DMS53 (cell line): ENCODE measurements around the gene ACADM.
A peak's percentile ranks its signal among the peaks of the same experiment; 100 is the strongest.
"Not testable (repeated sequence)": the region's sequence is repeated elsewhere in the genome, so short reads cannot be mapped to it uniquely, and the experiment has no call there.

Experiments
- DNase-seq: peaks from one replicate; lab custom pipeline; 2025; lab: John Stamatoyannopoulos, UW

ACADM gene

DNA sequence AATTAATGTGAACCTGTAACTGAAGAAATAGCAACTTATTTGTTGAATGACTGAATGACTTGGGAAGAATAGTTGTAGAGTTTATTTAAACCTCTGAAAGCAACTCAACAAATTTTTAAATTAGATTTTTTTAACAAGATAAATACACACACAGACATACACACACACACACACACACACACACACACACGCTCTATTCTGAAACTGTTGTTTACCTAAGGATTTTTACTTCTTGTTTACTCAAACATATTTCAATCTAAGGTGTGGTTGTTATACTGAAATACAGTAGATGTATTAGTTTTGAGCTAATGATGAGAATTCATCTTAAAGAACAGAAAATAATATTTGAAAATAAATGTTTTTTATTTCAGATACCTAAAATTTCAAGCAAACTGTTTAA is 11.5 kb downstream of the ACADM start:
- DNase-seq, result peak; percentile 54

DNA sequence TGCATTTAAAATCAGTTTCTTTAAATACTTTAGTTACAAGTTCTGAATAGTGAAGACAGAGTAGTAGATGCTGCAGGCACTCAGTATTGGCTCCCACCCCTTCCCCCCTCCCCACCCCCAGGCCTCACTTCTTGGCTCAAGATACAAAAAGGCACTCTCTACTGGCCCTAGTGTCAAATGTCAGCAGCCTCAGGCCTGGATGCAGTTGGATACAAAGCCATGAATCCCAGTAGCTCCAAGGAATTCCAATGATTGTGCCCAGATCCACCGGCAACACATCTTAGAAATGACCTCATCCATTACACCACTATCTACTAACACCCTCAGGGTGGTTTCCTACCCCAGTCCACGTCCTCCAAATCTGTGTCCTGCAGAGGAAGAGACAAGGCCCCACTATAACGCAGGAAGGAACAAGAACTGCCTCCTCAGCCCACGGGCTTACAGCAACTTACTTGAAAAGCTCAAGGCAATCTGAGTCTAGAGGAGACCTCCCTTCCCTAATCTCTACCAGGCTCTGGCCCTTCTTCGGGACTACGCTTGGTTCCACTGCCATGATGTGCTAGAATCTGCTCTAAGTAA is 17.6 kb downstream of the ACADM start:
- no peak for DNase-seq

DNA sequence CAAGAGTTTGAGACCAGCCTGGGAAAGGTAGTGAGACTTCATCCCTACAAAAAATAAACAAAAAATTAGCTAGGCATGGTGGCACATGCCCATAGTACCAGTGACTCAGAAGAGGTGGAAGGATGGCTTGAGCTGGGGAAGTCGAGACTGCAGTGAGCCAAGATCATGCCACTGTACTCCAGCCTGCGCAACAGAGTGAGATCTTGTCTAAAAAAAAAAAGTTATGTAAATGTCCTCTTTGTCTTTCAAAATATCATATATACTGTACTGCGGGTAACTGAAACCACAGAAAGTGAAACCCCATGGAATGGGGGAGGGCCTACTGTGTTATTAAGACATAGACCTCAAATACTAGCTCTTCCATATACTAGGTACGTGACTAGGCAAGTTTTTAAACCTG is 20.8 kb downstream of the ACADM start:
- DNase-seq, result no peak

DNA sequence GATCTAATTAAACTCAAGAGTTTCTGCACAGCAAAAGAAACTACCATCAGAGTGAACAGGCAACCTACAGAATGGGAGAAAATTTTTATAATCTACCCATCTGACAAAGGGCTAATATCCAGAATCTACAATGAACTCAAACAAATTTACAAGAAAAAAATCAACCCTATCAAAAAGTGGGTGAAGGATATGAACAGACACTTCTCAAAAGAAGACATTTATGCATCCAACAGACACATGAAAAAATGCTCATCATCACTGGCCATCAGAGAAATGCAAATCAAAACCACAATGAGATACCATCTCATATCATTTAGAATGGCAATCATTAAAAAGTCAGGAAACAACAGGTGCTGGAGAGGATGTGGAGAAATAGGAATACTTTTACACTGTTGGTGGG is 32.7 kb downstream of the ACADM start:
- not testable (repeated sequence) for DNase-seq

DNA sequence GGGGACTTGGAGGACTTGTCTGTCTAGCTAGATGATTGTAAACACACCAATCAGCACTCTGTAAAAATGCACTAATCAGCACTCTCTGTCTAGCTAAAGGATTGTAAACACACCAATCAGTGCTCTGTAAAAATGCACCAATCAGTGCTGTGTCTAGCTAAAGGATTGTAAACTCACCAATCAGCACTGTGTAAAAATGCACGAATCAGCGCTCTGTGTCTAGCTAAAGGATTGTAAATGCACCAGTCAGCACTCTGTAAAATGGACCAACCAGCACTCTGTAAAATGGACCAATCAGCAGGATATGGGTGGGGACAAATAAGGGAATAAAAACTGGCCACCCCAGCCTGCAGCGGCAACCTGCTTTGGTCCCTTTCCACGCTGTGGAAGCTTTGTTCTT is 34.0 kb downstream of the ACADM start:
- not testable (repeated sequence) for DNase-seq

DNA sequence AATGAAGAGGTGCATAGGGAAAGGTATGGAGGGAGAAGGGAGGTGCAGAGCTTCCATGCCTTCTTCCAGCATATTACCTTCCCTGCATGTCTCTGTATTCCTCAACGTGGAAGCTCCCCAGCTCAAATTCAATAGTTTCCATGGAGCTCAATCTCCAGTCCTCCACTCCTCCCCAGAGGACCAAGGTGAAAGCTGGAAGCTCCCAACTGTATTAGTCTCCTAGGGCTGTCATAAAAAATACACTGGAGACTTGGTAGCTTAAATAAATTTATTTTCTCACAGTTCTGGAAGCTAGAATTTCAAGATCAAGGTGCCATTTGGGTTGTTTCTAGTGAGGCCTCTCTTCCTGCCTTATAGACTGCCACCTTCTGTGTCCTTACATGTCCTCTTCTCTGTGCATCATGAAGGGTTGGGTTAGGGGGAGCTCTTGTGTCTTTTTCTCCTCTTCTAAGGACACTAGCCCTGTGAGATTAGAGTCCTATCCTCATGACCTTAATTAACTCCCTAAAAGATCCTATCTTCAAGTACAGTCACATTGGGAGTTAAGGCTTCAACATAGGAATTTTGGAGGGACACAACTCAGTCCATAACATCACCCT is 39.6 kb downstream of the ACADM start:
- no peak for DNase-seq

DNA sequence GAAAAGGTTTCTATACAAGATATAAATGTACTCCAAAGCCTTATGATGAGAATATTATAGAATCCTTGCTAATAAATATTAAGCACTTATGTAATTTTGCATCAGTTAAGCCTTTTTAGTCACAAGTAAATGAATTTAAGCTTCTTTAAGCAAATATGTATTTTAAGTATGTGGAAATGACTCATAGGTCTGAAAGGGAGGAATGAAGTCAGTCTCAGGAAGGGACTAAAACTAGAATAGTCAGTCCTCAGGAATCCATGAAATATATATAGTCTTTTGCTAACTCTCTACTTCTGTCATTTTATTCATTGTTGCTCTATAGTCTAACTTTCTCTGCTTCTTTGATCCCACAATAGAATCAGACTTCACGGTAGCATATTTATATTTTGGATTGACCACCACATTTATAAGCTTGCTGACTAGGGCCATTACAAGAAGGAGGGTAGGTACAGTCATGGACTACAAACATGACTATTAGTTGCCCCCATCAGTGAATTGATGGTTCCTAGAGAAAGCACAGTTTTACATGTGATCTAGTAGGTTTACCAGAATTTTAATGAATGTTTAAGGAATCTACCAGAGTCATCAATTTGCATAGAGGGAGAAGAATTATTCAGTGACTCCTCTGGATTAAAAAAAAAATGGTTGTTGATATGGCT is 41.3 kb downstream of the ACADM start:
- peak; percentile 47 for DNase-seq

DNA sequence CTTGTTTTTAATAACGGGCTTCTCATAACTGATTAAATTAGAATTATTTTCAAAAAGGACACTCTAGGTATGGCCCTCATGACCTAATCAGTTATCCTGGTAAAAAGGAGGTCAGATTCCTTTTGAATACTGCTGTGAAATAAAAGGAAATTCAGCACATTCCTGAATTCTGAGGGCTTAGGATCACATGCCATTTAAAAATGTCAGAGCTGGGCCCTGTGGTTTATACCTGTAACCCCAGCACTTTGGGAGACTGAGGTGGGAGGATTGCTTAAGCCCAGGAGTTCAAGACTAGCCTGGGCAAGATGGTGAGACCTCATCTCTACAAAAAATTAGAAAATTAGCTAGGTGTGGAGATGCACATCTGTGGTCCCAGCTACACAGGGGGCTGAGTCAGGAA is 43.5 kb downstream of the ACADM start:
- DNase-seq, result no peak

DNA sequence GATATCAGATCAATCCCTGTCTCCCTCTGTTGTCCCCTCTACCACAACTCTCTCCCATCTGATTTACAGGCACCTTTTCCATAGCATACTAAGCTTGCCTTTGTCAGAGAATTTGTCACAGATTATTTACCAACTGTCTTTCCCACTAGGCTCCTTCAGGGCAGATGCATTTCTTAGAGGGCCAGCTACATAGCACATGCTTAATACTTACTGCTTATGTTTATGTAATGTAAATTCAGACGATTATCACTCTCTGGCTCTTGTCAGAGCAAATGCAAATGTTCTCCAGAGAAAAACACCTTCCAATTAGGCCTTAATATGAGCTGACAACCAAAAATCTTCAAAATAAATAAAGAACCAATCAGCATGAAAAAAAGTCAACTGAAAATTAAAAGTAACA is 46.3 kb downstream of the ACADM start:
- DNase-seq, result no peak

DNA sequence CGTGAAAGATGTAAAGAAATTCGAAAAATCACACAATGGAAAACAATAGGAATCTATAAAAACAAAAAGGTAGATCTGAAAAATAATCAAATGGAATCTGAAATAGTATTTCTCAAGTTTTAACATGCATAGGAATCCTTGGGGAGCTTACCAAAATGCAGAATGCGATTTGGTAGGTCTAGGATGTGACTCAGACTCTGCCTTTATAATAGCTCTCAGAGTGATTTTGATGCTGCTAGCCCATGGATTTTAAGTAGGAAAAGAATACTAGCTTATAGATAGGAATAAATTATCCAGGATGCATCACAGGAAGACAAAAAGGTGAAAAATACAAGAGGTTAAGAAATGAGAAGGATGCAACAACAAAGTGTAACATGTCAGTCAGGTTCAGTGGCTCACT is 47.5 kb downstream of the ACADM start:
- DNase-seq, result no peak

DNA sequence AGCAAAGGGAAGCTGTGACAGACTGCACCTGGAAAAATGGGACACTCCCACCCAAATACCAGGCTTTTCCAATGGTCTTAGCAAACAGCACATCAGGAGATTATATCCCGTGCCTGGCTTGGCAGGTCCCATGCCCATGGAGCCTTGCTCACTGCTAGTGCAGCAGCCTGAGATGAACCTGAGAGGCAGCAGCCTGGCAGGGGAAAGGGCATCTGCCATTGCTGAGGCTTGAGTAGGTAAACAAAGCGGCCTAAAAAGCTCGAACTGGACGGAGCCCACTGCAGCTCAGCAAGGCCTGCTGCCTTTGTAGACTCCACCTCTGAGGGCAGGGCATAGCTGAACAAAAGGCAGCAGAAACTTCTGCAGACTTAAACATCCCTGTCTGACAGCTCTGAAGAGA is 53.3 kb downstream of the ACADM start:
- DNase-seq, result not testable (repeated sequence)

DNA sequence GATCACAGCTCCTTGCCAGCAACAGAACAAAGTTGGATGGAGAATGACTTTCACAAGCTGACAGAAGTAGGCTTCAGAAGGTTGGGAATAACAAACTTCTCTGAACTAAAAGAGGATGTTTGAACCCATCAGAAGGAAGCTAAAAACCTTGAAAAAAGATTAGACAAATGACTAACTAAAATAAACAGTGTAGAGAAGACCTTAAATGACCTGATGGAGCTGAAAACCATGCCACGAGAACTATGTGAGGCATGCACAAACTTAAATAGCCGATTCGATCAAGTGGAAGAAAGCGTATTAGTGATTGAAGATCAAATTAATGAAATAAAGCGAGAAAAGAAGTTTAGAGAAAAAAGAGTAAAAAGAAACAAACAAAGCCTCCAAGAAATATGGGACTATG is 54.2 kb downstream of the ACADM start:
- not testable (repeated sequence) for DNase-seq

DNA sequence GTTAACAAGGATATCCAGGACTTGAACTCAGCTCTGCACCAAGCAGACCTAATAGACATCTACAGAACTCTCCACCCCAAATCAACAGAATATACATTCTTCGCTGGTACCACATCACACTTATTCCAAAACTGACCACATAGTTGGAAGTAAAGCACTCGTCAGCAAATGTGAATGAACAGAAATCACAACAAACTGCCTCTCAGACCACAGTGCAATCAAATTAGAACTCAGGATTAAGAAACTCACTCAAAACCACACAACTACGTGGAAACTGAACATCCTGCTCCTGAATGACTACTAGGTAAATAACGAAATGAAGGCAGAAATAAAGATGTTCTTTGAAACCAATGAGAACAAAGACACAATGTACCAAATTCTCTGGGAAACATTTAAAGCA is 55.7 kb downstream of the ACADM start:
- DNase-seq, result not testable (repeated sequence)

DNA sequence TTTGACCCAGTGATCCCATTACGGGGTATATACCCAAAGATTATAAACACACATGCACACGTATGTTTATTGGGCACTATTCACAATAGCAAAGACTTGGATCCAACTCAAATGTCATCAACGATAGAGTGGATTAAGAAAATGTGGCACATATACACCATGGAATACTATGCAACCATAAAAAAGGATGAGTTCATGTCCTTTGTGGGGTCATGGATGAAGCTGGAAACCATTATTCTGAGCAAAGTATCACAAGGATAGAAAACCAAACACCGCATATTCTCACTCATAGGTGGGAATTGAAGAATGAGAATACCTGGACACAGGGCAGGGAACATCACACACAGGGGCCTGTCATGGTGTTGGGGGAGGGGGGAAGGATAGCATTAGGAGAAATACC is 59.4 kb downstream of the ACADM start:
- DNase-seq, result not testable (repeated sequence)

DNA sequence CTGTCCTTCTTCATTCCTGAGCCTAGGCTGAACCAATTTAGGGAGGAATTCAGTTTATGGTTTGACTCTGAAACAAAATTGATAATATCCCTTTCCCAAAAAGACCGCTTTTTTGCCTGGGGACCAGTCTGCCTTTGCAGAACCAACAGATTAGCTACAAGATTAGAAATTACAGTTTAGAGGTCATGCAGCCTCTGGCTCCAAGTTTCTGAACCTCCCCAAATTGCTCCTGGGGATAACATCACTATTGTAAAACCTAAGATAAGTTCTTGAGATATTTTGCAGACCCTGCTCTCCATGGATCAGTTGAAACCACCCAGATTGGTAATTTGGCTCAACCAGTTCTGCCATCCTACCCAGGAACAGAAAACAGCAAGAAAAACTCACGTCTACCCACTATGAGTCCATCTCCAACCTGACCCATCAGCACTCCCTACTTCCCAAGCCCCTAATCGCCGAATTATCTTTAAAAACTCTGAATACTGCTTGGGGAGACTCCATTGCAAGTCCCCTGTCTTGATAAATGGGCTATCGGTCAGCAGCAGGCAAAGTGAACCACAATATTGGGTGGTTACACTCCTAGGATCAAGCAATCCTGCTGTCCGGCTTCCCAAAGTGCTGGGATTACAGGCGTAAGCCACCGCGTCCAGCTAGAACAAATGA is 60.9 kb downstream of the ACADM start:
- DNase-seq, result no peak

DNA sequence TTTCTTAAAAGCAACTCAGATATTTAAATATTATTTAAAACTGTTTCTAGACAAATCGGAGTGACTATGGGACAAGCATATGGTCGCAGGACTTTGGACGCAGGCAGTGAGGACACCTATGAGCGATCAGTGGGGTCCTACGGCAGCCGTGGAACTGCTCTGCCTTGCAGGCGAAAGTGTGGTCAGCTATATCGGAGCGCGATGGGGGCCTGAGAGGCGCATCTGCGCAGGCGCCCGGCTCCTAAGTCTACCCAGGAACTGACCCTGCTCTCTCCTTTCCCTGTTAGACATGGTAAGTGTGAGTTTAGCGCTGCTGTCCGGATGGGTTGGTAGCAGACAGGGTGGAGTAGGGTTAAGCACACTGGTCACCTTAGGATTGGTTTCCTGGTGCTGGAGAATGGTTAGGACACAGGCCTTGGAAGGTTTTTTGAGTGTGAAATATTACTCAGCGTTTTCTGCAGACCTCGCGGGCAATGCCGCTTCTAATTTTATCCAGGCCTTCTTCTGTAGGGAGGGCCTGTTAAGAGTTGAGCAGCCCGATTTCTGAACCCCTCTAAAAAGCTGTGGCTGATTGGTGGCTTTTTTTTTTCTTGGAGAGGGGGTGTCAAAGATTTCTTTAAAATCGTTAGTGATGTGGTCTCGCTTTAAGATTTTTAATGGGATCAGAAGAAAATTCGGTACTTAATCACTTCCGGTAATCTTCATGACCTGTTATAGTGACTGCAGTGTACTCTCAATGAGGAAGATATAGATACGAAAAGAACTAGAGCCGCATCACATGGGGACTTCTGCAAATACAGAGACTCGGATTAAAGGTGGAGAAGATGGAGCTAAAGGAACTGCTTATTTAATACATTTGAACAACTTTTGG is 61.7 kb downstream of the ACADM start, which contains the start of gene RABGGTB:
TSS of gene RABGGTB (plus strand) at position 274 of the 871 bp plus-strand sequence. CDS start at position 290, 16 bp downstream.
- DNase-seq, result peak; percentile 99

DNA sequence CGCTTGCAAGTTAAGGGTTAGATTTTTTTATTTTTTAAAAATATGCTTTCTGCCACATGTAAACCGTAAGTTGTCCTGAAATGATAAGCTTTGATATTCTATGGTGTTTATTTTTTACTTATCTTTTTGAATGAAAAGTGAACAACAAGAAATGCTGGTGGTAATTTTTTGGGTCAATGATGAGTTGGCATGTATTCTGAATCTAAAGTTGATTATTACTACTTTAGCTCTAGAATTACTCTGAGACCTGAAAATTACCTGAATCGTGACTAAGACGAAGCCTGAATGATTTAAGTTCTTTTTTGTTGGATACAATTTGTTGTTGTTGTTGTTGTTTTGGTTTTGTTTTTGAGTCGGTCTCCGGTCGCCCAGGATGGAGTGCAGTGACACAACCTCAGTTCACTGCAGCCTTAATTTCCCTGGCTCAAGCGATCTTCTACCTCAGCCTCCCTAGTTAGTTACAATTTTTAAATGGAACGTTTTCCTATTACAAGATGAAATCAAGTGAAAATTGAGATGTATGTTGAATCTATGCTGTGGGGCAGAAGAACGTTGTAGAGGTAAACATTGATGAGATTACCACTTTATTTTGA is 62.5 kb downstream of the ACADM start:
- DNase-seq, result no peak

DNA sequence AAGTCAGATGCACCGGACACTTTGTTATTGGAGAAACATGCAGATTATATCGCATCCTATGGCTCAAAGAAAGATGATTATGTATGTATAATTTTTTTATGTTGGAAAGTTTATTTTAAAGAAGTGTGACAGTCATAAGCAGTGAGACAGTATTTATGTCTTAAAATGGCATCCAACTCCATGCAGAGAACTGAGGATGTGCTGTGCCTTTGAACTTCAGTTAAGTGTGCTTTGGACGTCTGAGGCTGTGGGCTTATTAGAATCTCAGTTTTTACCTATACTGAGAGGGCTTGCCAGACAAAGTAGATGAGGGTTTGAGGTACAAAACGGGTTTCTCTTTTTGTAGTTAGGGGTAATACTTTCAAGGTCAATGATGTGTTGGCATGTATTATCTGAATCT is 63.0 kb downstream of the ACADM start:
- DNase-seq, result peak; percentile 20

DNA sequence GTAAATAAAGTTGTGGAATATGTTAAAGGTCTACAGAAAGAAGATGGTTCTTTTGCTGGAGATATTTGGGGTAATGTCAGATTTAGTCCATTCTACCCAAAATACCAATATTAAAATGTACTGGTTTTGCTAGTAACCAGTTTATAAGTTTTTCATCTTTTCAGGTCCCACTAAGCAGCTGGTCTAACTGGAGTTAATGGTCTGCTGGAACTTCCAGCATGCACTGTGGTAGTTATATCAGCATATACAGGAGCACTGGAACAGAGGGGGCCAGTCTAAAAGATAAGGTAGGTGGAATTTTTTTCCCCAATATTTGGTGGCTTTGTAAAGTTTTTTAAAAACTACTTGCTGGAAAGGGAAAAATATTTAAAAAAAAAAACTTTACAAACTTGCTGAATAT is 65.5 kb downstream of the ACADM start:
- peak; percentile 41 for DNase-seq

DNA sequence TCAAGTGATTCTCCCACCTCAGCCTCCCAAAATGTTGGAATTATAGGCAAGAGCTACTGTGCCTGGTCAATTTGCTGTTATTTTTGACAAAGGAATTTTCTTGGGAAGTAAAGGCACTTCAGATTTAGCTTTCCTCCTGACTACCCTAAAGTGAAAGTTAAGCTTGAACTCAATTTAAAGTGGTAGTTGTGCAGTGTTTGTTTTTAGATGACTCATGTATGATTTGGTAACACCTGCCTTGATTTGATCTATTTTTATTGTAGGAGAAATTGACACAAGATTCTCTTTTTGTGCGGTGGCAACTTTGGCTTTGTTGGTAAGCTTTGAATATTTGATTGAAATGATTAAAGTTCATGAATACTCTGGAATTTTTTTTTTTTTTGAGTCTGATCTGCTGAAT is 66.5 kb downstream of the ACADM start:
- peak; percentile 84 for DNase-seq

DNA sequence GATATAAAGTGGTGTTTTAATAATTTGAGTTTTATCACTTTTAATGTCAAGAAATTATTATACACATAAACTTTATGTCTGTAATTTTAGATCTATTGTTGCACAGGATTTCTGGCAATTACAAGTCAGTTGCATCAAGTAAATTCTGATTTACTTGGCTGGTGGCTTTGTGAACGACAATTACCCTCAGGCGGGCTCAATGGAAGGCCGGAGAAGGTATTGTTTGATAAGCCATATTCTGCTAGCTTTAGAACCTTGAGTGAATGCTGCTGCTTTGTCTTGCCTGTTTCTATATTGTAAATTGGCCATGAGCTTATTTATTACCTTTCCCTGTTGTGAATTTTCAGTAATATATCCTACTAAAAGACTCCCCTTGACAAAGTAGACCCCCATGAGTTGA is 67.6 kb downstream of the ACADM start:
- DNase-seq, result no peak

DNA sequence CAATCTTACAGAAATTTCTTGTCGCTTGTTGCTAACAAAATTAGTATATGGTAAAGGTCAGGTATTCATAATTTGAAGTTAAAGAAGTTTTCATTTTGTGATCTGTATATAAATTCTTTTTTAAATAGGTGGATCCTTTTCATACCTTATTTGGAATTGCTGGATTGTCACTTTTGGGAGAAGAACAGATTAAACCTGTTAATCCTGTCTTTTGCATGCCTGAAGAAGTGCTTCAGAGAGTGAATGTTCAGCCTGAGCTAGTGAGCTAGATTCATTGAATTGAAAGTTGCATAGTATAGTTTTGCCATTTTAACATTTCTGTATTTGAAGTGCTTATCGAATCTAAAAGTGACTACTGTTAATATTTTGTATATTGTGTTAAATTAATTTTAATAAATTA is 69.9 kb downstream of the ACADM start:
- peak; percentile 58 for DNase-seq
